Epidermal melanocyte (primary cell): ENCODE measurements around the gene CDT1.
"Not testable (repeated sequence)": the region's sequence is repeated elsewhere in the genome, so short reads cannot be mapped to it uniquely, and the experiment has no call there.

Source experiments
- DNase-seq: peaks from one replicate; pipeline ENCODE4 v3.0.0; 2011; ENCODE audit warnings: low spot score; ENCODE audit not compliant: insufficient read length

Gene CDT1

DNA sequence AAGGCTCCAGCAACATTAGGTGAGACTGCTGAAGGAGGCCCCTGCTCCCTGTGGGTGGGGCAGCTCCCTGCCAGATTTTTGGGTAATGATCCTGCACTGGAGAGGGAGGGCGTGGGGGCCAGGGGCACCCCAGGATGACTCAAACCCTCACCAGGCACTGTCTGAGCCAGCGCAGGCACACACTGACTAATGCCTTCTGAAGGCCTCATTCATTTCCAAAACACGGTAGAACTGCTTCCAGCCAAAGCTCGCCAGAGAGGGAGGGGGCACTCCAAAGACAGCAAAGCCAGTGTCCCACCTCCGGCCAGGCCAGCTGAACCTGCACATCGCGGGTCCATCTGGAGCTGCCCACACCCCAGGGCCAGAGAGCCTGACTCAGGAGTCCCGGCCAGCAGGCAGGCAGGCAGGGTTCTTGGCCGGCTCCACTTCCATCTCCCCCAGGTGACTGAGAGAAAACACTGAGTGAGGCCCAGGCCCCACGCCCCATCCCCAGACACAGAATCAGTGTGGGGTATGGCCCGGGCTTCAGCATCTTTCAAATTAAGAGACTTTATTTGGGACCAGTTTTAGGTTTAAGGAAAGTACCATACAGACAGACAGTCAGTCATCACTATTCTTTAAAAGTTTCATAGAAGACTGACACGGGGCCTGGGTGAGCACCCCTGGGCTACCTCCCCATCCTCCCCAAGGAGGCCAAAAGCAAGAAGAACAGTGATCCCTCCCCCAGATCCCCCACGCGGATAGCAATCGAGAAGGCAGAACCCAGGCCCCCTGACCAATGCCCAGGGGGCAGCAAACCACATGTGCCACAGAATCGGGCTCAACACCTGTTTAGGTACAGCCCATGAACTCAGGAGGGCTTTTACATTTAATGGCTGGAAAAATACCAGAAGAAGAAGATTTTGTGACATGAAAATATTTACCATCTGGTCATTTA lies 20.9 kb upstream of the CDT1 start:
- DNase-seq: no peak

DNA sequence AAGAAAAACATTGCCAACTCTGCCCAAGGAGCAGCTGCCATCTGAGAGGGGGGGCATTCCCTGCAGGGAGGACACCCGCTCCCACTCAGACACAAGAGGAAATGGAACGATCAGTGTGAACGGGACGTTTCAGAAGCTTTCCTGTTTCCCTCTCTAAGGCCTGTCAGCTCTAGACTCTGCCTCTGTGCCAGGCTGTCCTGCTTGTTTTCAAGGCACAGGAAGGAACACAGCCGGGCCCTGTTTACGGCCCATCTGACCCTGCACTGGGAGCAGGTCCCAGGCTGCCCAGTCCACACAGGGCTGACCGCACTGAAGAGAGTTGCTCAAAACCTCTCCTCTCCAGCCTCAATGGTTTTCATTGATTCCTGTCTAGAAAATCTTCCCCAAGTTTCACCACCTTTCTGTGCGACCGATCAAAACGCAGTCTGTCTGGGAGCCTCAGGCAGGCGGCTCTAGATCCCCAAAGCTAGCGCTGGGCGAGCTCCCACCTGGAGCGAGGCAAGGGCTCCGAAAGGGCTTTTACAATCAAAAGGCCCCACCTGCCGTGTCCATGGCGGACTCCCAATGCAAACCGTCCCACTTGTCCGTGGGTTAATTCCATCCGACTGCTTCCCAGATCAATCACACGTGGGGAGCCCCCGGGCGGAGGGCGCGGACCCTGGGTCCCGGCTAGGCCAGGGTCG lies 20.1 kb upstream of the CDT1 start:
- DNase-seq: no peak

DNA sequence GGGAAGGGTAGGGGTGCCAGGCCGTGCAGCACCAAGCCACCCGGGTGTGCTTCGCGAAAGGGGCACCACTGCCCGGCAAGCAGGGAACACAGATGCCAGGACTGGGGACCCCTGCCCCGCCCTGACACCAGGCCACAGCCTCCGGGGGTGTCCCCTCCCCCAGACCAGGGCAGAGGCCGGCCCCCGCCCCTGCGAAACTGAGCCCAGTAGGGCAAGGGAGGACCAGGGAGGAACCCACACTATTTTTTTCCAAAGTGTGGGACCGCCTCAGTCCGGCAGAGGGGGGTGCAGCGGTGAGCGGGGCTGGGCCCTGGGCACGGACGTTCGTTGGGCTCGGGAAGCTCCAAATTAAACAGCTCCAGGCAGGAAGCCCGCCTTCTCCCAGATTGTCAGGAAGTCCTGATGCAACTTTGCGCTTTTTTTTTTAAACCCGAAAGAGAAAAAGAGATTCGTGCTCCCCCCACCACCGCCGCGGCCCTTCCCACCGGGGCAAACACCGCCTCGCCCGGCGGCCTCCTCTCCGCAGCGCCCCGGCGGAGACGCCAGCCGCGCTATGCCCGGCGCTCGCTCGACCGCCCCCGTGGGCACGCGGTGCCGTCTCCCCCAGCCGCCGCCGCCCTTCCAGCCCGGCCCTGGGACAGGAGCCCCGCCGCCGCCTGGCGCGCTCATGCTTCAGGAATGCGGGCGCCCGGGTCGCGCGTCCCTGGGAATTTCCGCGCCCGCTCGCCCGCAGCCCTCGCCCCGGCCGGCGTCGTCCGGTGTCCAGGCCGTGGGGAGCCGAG lies 19.3 kb upstream of the CDT1 start:
- peak; percentile 74 for DNase-seq

DNA sequence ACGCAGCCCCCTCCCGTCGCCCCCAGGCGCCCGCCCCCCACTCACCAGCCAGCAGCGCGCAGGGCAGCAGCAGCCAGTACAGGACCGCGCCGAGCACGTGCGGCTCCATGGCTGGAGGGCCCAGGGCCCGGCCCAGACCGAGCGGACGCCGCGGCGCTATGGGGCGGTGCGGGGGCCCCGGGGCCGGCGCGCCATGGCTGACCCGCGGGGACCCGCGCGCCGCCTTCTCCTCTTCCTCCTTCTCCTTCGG lies 18.8 kb upstream of the CDT1 start:
- DNase-seq: no peak

DNA sequence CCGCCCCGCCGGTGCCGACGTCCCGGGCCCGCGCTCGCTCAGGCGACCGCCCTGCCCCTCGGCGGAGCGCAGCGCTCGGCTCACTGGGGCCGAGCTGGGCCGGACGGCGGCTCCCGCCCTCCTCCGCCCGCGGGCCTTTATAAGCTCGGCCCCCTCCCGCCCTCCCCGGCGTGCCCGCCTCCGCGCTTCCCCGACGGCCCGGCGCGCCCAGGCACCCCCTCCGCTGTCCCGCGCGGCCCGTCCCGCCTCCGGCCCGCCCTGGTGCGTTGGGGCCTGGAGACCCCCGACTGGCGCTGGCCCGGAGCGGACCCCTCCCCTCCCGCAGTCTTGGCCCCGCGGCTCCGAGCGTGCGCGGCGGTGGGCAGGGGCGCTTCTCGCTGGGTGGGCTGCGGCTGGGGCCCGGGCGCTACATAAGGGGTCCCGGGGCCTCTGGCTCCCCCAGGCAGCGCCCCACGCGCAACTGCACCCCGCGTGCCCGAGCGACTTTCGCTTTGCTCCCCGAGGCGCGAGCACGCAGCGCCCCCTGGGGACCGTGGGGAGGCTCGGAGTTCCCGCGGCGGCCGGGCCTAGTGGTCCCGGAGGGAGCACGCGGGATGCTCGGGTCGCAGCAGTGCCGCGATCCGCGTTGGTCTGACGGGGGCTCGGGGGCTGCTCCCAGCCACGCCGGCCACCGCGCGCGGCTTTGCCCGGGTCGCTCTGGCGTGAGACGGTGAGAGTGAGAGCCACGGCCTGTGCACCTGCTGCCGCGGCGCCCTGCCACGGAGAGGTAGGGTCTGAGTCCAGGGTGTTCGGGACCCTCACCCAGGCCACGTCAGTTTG lies 18.3 kb upstream of the CDT1 start, which contains the start of gene PIEZO1:
Gene PIEZO1, minus strand, starts transcription at position 115 of the 819 bp plus-strand sequence. CDS start 256 bp downstream, outside the sequence.
- no peak for DNase-seq

DNA sequence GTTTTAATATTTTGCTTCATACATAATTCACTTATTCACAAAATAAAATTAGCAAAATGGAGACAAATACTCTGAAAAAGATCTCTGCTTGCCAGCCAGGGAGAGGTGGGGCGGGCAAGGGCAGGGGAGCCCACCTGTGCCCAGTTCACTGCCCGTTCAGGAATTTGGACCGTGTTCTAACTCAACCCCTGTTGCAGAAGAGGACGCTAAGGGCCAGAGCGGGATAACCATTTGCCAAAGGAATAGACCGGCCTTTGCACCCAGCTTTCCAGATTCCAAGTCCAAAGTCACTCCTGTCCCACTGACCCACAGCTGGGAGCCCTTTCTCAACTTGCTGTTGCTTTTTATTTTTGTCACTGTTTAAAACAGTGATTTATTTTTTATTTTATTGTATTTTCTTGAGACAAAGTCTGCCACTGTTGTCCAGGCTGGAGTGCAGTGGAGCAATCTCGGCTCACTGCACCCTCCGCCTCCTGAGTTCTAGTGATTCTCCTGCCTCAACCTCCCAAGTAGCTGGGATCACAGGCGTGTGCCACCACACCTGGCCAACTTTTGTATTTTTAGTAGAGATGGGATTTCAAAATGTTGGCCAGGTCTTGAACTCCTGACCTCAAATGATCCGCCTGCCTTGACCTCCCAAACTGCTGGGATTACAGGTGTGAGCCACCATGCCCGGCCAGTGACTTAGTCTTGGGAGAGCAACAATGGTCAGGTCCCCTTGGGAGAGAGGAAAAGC lies 15.8 kb upstream of the CDT1 start:
- DNase-seq: no peak

DNA sequence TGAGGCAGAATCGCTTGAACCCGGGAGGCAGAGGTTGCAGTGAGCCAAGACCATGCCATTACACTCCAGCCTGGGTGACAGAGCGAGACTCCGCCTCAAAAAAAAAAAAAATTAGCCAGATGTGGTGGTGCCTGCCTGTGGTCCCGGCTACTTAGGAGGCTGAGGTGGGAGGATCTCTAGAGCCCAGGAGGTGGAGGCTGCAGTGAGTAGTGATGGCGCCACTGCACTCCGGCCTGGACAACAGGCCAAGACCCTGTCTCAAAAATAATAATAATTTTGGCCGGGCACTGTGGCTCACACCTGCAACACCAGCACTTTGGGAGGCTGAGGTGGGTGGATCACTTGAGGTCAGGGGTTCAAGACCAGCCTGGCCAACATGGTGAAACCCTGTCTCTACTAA lies 14.8 kb upstream of the CDT1 start:
- DNase-seq: not testable (repeated sequence)

DNA sequence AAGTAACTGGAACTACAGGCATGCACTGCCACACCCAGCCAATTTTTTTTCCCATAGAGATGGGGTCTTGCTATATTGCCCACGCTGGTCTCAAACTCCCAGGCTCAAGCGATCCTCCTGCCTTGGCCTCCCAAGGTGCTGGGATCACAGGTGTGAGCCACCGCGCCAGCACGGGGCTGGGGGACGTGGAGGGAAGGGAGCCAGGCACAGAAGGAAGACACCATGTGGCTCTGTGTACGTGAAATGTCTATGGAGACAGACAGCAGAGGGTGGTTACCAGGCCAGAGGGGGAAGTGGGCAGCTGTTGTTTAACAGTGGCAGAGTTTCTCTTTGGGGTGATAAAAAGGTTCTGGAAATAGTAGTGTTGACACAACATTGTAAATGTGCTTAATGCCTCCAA lies 14.0 kb upstream of the CDT1 start:
- no peak for DNase-seq

DNA sequence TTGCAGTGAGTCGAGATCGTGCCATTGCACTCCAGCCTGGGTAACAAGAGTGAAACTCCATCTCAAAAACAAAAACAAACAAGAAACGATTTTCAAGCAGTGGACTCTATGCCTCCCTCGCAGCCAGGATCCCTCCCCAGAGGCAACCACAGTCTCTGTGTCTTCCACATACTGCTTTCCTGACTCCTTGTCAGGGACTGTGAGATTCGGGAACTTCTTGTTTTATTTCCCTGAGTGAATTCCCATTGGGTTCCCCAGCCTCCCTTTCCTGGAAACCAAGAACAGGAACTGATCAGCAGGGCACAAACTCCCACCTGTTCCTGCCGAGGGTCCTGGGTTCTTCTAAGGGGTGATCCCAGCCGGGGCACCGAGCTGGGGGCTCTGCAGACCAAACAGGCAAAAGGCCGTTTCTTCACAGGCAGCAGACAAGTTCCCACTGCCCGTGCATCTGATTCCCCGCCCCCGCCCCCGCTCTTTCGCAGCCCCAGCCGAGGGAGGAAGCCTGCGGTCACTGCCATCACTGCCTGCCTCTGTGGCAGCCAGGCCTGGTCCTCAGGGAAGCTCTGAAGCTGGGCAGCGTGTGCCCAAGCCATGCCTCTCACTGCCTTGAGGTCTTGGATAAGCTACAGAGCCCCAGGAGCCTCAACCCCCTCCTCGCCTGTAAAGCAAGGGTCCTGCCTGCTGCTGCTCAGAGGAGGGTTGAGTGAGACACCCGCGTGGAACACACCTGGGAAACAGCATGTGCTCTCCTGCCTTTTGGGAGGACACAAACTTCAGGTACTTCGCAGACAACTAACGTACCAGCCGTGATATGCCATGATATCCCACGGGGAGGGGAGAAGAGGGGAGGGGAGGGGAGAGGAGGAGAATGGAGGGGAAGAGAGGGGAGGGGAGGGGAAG lies 13.0 kb upstream of the CDT1 start:
- no peak for DNase-seq

DNA sequence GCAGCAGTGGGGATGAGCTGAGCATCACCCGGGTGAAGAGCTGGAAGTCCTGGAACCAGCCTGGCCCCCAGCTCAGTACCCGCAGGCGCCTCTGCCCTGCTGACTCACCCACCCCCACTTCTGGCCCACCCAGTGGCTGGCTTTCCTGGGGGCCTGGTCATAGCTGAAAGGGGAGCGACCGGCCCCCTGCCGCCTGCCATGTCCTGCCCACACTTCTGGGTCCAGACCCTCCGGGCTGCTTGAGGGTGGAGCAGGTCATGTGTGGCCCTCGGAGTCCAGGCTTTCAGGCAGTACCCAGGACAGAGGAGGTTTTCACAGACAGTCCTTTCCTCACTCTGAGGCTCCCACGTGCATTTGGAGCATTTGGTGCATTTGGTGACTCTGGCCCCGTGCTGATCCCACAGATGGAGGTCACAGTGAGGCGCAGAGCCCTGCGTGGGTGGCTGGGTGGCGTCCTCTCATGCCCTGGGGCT lies 11.5 kb upstream of the CDT1 start:
- DNase-seq: no peak

DNA sequence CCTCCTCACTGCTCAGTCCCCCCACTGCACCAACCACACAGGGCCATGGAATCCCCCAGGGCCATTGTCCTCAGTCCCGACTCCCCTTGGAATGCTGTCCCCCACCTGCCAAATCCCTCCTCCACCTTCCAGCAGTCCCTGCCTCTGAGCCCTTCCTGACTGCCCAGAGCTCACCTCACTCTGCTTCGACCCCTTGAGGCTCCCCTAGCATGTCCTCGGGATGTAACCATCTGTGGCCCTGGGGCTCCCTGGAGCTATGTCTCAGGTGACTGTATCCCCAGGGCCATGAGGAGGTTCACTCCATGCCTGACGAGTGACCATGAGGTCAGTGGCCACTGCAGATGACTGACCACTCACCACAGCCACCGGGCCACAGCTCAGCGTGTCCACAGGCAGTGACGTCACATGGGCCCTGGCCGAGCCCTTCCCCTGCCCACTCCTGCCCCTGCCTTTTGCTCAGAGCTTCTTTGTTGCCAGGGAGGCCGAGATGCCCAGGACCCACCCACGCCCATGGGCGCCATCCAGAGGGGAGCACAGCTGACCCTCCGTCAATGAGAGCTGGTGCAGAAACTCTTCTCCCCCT lies 10.8 kb upstream of the CDT1 start:
- DNase-seq: no peak

DNA sequence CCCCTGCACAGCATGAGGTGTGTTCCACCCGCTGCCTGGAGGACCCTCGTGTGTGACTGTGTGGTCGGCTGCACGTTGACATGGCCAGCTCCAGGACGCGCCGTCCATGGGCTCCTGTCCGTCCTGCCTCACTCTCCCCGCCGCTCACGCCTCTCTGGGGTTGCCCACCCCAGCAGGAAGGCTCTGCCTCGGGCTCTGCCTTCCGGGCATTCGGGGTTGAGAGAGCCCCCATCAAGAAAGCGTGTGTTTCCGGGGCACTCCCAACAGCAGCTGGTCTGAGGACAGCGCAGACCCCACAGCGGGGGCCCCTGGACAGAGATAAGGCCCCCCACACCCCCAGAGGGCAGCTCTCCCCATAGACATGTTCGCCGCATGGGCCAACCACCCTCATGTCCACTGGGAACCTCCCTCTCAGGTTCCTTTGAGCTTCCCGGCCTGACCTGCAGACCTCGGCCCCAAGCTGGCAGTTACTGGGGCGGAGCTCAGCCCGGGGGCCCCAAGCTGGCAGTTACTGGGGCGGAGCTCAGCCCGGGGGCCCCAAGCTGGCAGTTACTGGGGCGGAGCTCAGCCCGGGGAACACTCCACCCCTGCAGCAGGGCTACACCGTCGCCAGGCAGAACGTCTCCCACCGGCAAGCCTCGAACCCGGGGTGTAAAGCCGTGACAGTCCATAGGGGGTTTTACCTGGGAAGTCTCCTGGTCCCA lies 10.2 kb upstream of the CDT1 start:
- no peak for DNase-seq

DNA sequence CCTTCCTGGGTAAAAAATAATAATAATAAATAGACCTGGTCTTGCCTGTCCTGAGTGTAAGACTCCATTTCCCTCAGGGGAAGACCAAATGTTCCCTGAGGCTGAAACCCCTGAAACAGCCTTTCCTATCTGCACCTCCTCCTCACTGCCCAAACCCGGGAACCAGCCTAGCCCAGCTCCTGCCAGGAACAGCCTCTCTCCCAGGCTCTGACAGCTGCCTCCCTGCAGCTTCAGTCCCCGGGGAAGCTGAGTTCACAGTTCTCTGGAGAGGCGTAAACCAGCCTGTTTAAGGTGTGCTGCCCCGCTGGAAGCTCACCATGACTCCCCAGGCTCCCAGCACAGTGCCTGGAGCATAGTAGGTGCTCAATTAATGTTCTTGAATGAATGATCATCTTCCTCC lies 7.3 kb upstream of the CDT1 start:
- DNase-seq: no peak

DNA sequence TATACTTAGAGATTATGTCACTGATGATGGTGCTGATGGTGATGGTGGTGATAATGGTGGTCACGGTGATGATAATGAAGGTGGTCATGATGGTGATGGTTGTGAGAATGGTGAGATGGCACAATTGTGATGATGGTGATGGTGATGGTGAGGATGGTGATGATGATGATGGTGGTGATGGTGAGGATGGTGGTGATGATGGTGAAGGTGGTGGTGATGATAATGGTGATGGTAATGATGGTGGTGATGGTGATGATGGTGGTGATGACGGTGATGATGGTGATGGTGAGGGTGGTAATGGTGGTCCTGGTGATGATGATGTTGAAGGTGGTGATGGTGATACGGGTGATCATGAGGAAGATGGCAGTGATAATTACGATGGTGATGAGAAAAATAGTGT lies 5.5 kb upstream of the CDT1 start:
- DNase-seq: no peak

DNA sequence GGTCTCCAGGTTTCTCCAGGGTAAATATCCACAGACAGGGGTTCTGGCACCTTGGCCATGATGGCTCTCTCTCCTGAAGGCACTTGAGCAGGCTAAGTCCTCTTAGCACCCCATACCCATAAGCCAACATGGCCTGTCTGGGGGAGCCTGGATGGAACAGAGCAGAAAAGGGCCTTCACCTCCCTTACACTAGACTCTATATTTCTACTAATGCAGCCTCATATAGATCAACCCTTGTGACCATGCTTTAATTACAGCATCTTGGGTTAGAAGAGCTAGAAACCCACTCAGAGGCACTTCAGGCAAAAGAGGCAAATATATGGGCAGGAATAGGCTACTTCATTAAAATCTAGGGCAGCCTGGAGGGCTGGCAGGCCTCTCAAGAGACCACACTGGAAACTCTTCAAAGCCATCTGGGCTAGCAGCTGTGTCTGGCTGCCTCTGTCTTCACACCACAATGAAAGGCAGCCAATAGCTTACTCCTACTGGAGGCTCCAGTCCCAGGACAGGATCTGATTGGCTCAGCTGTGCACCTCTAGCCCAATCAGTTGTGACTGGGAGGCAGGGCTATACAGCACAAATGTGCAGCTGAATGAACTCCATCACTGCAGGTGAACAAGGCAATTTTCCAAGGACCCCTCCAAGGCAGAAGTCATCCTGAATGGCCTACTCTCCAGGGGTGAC lies 4.7 kb upstream of the CDT1 start:
- no peak for DNase-seq

DNA sequence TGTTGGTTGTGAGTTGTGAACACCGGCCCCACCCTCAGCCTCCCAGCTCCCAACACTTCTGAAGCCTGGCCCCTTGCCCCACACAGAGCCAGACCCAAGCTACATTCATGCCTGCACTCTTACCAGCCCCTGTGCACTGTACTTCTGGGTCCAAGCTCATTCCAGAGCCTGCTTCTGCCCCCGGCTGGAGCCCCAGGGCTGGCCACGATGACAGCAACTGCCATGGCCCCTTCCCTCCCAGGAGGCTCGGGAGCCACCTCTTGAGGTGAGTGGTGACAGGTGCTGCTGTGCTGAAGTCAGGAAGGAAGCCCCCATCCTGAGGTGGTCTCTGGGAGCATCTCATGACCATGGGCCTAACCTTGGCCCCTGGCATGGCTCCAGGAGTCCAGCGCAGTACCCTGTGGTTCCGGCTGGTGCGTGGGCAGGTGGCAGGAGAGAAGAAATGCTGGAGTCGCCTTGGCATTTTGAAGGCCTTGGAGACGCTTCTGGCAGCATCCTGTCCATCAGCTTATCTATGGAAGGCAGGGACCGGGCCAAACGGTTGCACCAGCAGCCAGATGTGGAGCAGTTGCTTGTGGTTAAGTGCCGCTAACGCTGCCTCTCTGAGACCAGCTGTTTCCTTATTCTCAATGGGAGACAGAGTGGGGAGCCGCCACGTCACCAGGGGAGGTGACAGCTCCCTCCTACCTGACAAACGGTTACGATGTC lies 3.9 kb upstream of the CDT1 start:
- DNase-seq: no peak

DNA sequence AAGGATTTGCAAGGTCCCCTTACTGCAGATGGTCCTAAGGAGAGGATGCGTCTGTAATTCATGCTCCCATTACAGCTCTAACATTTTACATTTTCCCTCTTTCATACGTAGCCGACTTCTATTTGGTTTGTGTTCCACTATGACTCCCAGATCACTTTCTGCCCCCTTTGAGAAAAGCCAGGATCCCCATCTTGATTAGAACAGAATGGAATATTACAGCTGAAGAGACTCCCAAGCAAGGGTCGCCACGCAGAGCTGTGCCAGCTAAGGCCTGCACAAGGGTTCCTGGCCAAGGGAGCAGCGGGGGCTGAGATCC lies 3.4 kb upstream of the CDT1 start:
- DNase-seq: no peak
